Measurements from ENCODE around the gene RBM4.

Gene RBM4

DNA sequence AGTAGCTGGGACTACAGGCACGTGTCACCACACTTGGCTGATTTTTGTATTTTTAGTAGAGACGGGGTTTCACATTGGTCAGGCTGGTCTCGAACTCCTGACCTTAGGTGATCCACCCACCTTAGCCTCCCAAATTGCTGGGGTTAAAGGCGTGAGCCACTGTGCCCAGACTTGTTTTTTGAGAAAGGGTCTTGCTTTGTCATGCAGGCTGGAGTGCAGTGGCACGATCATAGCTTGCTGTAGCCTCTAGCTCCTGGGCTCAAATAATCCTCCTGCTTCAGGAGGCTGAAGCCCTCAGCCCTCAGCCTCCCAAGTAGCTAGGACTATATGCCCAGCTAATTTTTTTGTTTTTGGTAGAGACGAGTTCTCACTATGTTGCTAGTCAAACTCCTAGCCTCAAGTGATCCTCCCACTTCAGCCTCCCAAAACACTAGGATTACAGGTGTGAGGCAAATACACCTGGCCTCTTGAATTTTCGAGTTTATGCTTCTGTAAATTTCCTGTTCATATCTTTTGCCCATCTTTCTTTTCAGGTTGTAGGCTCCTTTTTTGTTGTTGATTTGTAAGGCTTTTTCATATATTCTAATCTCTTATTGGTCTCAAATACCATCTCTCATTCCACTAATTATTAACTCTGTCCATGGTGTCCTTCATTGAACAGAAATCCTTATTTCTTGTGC, 42.6 kb downstream of the RBM4 start:
- peaks cover 11% of the 10 kb centered on the region for H3K79me2 ChIP-seq (ENCODE audit: control insufficient read depth, insufficient read depth, low read length, unreplicated experiment)
- H3K4me3 ChIP-seq (ENCODE audit: low read depth, low read length) = no peak overlapping the region
- no peak overlapping the region for H3K27ac ChIP-seq (ENCODE audit: low read depth, low read length)
- peaks cover 6% of the 10 kb centered on the region for H3K4me1 ChIP-seq (ENCODE audit: control insufficient read depth, insufficient read depth, low read length, unreplicated experiment)
- no peaks in the 10 kb centered on the region for H3K27me3 ChIP-seq (ENCODE audit: insufficient read depth, low read length)
- 0 out of 2 replicates have a peak, but pooled peaks cover 5% of the 10 kb centered on the region for H3K36me3 ChIP-seq (ENCODE audit: insufficient read depth, low read length)
- H2AFZ ChIP-seq (ENCODE audit: low read length, unreplicated experiment) = no peak overlapping the region

DNA sequence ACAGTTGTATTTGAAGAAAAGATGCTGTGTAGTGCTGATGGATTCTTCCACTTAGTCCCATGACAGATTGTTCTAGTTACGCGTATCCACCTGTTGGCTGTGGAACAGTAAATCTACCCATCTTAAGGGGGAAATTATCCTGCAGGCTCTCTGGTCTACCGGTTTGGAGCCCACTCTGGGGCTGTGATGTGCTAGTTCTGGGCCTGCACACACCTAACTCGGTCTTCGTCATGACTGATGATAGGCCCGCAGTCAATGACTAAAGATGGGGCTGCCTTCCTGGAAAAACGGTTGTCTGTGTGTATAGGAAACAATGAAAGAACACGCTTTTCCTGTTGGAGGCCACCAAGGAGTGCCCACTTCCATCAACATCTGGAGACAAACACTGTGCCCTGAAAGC, 45.4 kb downstream of the RBM4 start:
- no peak overlapping the region for H2AFZ ChIP-seq (ENCODE audit: low read length, unreplicated experiment)
- no peaks in the 10 kb centered on the region for H3K4me1 ChIP-seq (ENCODE audit: control insufficient read depth, insufficient read depth, low read length, unreplicated experiment)
- no peak overlapping the region for H3K27ac ChIP-seq (ENCODE audit: low read depth, low read length)
- no peak overlapping the region for H3K4me3 ChIP-seq (ENCODE audit: low read depth, low read length)
- H3K36me3 ChIP-seq (ENCODE audit: insufficient read depth, low read length) = no peaks in the 10 kb centered on the region
- H3K27me3 ChIP-seq (ENCODE audit: insufficient read depth, low read length) = no peaks in the 10 kb centered on the region
- H3K79me2 ChIP-seq (ENCODE audit: control insufficient read depth, insufficient read depth, low read length, unreplicated experiment) = no peaks in the 10 kb centered on the region

GRCh38 chr11:66684635-66685034, 46.1 kb downstream of the RBM4 start:
- no peaks in the 10 kb centered on the region for H3K36me3 ChIP-seq (ENCODE audit: insufficient read depth, low read length)
- no peak overlapping the region for H2AFZ ChIP-seq (ENCODE audit: low read length, unreplicated experiment)
- H3K27me3 ChIP-seq (ENCODE audit: insufficient read depth, low read length) = no peaks in the 10 kb centered on the region
- H3K27ac ChIP-seq (ENCODE audit: low read depth, low read length) = no peak overlapping the region
- H3K4me3 ChIP-seq (ENCODE audit: low read depth, low read length) = no peak overlapping the region
- H3K79me2 ChIP-seq (ENCODE audit: control insufficient read depth, insufficient read depth, low read length, unreplicated experiment) = no peaks in the 10 kb centered on the region
- H3K4me1 ChIP-seq (ENCODE audit: control insufficient read depth, insufficient read depth, low read length, unreplicated experiment) = no peaks in the 10 kb centered on the region

GRCh38 chr11:66685276-66686099, 47.0 kb downstream of the RBM4 start:
- no peaks in the 10 kb centered on the region for H3K27me3 ChIP-seq (ENCODE audit: insufficient read depth, low read length)
- no peak overlapping the region for H2AFZ ChIP-seq (ENCODE audit: low read length, unreplicated experiment)
- H3K79me2 ChIP-seq (ENCODE audit: control insufficient read depth, insufficient read depth, low read length, unreplicated experiment) = no peaks in the 10 kb centered on the region
- no peaks in the 10 kb centered on the region for H3K36me3 ChIP-seq (ENCODE audit: insufficient read depth, low read length)
- H3K27ac ChIP-seq (ENCODE audit: low read depth, low read length) = no peak overlapping the region
- H3K4me3 ChIP-seq (ENCODE audit: low read depth, low read length) = no peak overlapping the region
- no peaks in the 10 kb centered on the region for H3K4me1 ChIP-seq (ENCODE audit: control insufficient read depth, insufficient read depth, low read length, unreplicated experiment)

DNA sequence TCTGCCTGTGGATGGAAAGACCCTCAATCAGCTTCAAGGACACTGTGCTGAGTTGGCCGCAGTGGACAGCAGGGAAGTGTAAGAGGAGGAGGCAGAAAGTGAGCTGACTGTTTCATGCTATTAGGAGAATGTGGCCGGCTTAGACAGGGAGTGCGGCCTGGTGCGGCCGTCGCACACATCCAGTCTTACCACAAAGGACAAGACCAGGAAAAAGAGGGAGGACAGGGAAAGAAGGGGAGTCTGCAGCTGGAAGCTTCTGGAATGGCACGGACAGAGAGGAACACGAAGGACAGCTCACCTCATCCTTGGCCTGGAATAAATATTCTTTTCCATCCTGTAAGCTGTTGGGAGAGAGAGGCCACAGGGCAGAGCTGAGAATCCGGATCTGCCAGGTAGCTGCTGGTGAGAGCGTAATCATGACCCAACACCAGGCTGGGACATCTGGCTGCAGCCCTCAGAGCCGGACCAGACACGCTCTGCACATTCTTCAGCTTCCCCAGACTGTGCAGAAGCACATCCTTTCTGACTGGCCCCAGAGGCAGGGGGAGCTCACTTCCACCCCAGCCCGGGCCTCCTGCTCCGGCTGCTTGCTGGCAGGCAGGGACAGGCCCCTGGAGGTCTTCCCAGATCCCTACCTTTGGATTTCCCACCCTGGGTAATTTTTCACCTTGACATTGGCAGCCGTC, 47.7 kb downstream of the RBM4 start:
- Histone ChIP-seq H3K4me1 (ENCODE audit: control insufficient read depth, insufficient read depth, low read length, unreplicated experiment) (no peaks in the 10 kb centered on the region), H3K27me3 (ENCODE audit: insufficient read depth, low read length) (no peaks in the 10 kb centered on the region), H3K36me3 (ENCODE audit: insufficient read depth, low read length) (no peaks in the 10 kb centered on the region), H3K79me2 (ENCODE audit: control insufficient read depth, insufficient read depth, low read length, unreplicated experiment) (no peaks in the 10 kb centered on the region), H3K4me3 (ENCODE audit: low read depth, low read length) (no peak overlapping the region), H2AFZ (ENCODE audit: low read length, unreplicated experiment) (no peak overlapping the region), H3K27ac (ENCODE audit: low read depth, low read length) (no peak overlapping the region)

DNA sequence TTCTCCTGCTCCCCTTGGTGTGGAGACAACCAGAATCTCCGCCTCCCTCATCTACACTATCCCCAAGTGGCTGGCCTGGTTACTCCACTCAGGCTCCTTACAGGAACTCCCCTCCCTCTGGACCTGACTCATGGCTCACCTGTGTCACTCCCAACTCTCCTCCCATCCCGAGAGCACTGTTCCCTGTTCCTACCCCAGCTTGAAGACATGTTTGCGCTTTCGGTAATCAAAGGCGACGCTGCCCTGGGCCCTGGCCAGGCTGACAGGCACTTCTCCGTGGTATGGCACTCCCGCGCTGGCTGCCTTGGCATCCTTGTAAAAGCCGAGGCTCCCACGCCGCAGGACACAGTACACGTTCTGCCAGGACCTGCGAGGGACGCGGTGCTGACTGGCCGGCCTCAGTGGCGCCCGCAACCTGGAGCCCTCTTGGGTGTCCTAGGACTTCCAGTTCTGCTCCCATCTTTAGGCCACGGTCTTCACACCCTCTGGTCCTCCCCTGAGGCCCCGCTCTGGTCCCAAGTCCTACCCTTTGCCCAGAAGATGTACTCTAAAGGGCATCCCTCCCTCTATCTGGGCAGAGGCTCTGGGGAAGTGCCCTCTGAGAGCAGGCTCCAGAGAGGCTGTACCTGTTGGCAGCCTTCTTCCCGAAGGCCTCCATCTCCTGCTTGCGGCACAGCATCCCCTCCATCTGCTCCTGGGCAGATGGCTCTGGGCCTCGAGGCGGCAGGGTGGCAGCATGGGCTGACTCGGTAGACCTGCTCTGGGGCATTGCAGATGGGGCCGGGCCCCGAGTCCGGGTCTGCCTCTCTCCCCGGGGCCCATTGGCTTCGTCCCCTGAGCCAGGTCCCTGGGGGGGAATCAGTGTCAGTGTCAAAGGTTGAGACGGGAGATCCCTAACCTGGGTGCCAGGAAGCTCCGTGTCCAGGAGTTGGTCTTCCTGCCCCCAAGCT, 48.6 kb downstream of the RBM4 start:
- no peak overlapping the region for H2AFZ ChIP-seq (ENCODE audit: low read length, unreplicated experiment)
- no peaks in the 10 kb centered on the region for H3K27me3 ChIP-seq (ENCODE audit: insufficient read depth, low read length)
- H3K4me3 ChIP-seq (ENCODE audit: low read depth, low read length) = no peak overlapping the region
- H3K4me1 ChIP-seq (ENCODE audit: control insufficient read depth, insufficient read depth, low read length, unreplicated experiment) = no peaks in the 10 kb centered on the region
- H3K36me3 ChIP-seq (ENCODE audit: insufficient read depth, low read length) = no peaks in the 10 kb centered on the region
- H3K27ac ChIP-seq (ENCODE audit: low read depth, low read length) = no peak overlapping the region
- no peaks in the 10 kb centered on the region for H3K79me2 ChIP-seq (ENCODE audit: control insufficient read depth, insufficient read depth, low read length, unreplicated experiment)

DNA sequence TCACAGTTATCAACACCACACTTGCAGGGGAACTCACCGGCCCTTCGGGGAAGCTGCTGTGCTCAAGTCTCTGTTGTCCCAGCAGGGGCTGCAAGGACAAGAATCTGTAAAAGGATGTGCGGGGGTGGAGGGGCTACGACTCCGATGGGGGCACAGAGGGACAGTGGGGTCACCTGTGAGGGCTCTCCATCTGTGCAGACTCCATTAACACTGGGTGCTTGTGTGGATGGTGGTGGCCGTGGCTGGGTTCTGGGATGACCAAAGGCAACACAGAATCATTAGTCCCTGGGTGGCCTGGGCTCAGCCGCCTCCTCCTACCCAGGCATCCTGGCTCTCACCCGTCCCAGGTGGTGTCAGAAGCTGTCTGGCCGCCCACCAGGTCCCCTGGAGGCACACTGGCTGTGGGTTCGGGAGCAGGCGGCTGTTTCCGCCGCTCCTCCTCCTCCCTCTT, 49.4 kb downstream of the RBM4 start:
- H3K36me3 ChIP-seq (ENCODE audit: insufficient read depth, low read length) = no peaks in the 10 kb centered on the region
- no peak overlapping the region for H3K4me3 ChIP-seq (ENCODE audit: low read depth, low read length)
- H3K27me3 ChIP-seq (ENCODE audit: insufficient read depth, low read length) = no peaks in the 10 kb centered on the region
- H3K27ac ChIP-seq (ENCODE audit: low read depth, low read length) = no peak overlapping the region
- no peaks in the 10 kb centered on the region for H3K4me1 ChIP-seq (ENCODE audit: control insufficient read depth, insufficient read depth, low read length, unreplicated experiment)
- H3K79me2 ChIP-seq (ENCODE audit: control insufficient read depth, insufficient read depth, low read length, unreplicated experiment) = no peaks in the 10 kb centered on the region
- H2AFZ ChIP-seq (ENCODE audit: low read length, unreplicated experiment) = no peak overlapping the region

GRCh38 chr11:66688561-66689534, 50.3 kb downstream of the RBM4 start:
- Histone ChIP-seq H3K4me3 (ENCODE audit: low read depth, low read length) (no peak overlapping the region), H3K4me1 (ENCODE audit: control insufficient read depth, insufficient read depth, low read length, unreplicated experiment) (no peaks in the 10 kb centered on the region), H3K27ac (ENCODE audit: low read depth, low read length) (no peak overlapping the region), H3K79me2 (ENCODE audit: control insufficient read depth, insufficient read depth, low read length, unreplicated experiment) (no peaks in the 10 kb centered on the region), H3K36me3 (ENCODE audit: insufficient read depth, low read length) (no peaks in the 10 kb centered on the region), H3K27me3 (ENCODE audit: insufficient read depth, low read length) (no peaks in the 10 kb centered on the region), H2AFZ (ENCODE audit: low read length, unreplicated experiment) (no peak overlapping the region)

- H3K36me3 ChIP-seq (ENCODE audit: insufficient read depth, low read length) = no peaks in the 10 kb centered on the region
- no peak overlapping the region for H3K4me3 ChIP-seq (ENCODE audit: low read depth, low read length)
- H3K27ac ChIP-seq (ENCODE audit: low read depth, low read length) = no peak overlapping the region
- H3K79me2 ChIP-seq (ENCODE audit: control insufficient read depth, insufficient read depth, low read length, unreplicated experiment) = no peaks in the 10 kb centered on the region
- no peaks in the 10 kb centered on the region for H3K4me1 ChIP-seq (ENCODE audit: control insufficient read depth, insufficient read depth, low read length, unreplicated experiment)
- H3K27me3 ChIP-seq (ENCODE audit: insufficient read depth, low read length) = no peaks in the 10 kb centered on the region
- H2AFZ ChIP-seq (ENCODE audit: low read length, unreplicated experiment) = no peak overlapping the region
These were observed 51.4 kb downstream of the RBM4 start for GRCh38 chr11:66689661-66690590.

Measured in ACC112 (cell line).